NCI-H345 (cell line): Measurements from ENCODE around the gene RYK.
"Not testable (repeated sequence)": the region's sequence is repeated elsewhere in the genome, so short reads cannot be mapped to it uniquely, and the experiment has no call there.

ENCODE experiments used
- DNase-seq: peaks from one replicate; lab custom pipeline; 2025; lab: John Stamatoyannopoulos, UW

RYK gene

DNA sequence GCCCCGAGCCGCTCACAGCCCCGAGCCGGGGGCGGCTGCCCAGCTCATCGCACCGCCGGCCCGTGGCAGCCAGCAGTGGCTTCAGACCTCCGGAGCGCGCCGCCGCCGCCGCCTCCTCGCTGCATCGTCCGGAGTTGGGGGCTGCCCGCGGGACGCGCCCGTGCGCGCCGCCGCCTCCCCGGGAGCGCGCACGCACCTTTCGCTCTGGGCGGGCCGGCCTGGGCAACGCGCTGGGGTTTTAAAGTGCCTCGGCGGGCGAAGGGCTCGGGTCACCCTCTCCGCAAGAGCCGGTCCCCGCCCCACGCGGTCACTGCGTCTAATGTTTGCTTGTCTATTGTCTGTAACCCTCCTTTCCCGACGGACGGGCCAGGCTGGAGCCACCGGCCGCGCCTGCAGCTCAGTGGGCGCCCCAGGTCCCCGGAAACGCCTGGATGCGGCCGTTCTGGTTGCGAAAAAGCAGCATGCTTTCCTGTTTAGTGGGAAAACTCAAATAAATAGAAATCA is at the start of gene RYK:
Gene RYK (minus strand): TSS at position 143 of the 504 bp plus-strand sequence. CDS start 205 bp downstream, outside the sequence.
- DNase-seq, result peak; percentile 70

DNA sequence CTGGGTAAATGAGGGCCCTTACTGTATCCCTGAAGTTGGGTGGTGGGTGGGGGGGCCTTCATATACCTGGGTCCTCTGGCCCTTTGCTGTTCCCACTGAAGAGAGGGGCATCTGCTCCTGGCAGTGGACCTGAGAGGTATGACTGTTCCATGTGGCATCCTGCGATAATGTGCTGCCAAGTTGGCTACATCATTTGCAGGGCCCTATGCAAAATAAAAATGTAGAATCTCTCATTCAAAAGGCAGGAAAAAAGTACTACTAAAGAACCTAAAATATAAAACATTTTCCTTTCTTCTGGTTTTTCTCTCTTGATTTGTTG is 49.2 kb upstream of the RYK start:
- DNase-seq, result no peak

DNA sequence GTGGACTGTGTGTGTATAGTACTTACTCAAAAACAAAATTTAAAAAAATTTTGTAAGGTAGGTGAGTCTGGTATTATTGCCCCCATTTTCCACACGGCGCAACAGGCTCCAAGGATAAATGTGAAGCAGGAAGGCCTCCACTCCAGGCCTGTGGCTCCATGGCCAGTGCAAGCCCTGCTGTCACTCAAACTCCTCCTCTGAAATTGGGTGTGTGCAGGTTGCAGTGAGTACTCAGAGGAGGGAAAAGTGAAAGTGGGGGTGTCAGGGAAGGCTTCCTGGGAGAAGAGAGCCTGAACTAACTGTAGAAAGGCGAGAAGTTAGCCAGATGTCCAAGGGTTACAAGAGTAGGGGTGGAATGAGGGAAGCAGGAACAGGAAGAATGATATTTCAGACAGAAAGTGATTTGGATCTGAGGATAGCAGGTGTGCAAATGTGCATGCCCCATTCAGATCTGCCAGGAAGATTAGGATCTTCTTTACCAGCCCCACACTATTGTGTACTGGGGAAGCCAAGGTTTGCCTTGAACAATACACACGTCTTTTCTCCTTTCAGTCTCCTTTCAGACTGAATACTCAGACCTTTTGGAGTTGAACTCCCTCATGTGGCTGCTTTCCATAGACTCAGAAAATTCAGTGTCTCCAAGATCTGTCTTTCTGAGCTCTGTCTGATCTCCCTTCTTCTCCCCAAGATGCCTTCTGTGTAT is 48.7 kb upstream of the RYK start:
- DNase-seq, result no peak

DNA sequence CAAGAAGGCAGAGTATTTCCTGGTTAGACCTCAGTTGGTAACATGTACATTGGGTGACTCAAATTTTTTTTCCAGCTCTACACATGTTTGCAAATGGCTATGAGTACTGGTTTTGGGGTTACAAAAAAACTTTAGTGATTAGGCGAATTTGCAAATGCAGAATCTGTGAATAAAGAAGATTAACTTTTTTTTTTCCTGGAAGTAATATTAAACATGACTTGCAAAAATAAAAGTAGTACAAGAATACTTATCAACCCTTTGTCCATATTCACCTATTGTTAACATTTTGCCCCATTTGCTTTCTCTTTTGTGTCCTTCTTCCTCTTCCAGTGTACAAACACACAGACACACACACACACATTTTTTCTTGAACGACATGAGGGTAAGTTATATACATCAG is 47.6 kb upstream of the RYK start:
- DNase-seq, result no peak

DNA sequence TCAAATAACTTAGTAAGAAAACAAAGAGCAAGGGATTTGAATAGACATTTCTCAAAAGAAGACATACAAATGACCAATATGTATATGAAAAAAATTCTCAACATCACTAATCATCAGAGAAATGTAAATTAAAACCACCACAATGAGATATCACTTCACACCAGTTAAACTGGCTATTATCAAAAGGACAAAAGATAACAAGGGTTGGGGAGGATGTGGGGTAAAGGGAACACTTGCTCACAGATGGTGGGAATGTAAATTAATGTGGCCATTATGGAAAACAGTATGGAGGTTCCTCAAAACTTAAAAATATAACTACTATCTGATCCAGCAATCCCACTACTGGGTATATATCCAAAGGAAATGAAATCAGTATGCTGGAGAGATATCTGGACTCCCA is 46.0 kb upstream of the RYK start:
- DNase-seq, result no peak

DNA sequence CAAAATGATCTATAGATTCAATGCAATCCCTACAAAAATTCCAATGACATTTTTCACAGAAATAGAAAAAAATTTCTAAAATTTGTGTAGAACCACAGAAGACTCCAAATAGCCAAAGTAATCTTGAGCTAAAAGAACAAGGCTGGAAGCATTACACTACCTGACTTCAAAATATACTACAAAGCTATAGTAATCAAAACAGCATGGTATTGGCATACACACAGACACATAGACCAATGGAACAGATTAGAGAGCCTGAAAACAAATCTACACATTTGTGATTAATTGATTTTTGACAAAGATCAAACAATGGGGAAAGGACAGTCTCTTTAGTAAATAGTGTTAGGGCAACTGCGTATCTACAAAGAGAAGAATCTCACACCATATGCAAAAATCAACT is 45.3 kb upstream of the RYK start:
- no peak for DNase-seq

DNA sequence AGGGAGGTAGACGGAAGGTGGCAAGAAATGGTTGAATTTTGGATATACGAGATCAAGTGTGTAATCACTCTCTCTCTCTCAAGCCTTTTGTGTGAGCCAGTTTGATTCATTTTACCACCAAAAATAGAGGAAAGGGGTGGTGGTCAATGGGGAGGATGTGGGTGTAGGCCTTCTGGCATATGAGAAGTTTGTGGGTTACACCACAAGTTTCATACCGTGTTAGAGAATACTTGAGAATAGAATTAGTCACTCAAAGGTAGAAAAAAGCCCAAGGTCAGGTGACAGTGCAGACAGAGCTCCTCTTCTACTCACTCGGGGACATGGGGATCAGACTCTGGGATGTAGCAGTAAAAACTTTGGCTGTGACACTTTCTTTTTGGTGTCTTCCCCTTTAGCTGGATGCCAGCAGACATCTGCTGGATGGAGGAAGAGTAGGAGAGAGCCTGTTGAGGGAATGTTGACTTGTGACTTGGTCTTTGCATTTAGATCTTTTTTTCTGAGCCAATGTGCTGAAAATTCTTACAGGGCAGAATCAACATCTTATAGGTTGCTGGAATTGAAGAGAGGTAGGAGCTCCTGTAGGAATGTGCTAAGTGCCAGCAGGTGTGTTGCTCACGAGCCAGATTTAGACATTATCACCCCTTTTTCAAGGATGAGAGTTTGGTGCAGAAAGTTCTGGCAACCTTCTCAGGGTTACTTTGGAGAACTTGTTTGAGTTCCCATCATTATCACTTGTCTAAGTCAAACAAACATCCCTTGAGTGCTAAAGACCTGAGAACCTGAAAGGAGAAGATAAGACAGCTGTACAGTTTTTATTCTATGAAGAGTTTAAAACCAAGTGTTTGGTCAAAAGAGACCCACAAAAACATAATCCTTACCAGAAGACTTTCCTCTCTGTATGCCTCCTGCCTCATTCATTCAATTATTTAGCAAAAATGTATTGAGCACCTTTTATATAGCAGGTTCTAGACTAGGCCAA is 43.9 kb upstream of the RYK start:
- DNase-seq, result no peak

DNA sequence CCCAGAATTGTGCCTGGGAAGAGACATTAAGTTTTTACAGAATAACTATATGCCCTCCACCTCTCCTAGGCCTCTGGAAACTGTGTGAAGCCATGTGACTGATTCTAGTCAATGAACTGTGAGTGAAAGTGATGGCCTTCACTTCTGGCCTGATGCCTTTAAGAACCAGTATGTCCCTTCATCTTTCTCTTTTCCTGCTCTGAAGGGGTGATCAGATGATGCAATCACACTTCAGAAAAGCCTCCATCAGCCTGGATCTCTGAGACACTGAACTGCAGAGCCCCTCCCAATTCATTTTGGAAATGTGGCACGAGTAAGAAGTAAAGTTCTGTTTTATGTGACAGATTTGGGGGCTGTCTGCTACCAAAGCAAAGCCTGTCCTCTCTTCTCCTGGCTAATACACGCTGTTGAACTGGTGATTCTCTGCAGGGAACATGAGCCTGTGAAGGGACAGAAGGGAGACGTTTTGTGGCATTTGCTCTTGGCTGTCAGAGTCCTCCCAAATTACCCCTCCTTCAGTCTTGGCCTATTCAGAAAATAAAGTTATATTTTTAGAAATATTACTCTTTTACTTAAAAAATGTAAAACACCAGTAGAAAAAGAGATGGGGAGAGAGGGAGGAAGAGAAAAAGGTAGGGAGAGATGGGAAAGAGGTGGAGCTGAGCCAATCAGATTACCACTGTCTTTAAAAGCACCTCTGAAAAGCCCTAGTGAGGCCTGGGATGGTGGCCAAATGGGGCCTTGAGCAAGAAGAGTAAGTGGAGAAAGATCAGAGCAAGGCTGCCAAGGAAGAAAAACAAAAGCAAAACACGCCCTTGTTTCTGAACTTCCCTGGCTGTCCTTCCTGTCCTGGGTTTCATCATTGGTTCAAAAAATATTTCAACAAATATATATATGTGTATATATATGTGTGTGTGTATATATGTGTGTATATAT is 40.9 kb upstream of the RYK start:
- no peak for DNase-seq

DNA sequence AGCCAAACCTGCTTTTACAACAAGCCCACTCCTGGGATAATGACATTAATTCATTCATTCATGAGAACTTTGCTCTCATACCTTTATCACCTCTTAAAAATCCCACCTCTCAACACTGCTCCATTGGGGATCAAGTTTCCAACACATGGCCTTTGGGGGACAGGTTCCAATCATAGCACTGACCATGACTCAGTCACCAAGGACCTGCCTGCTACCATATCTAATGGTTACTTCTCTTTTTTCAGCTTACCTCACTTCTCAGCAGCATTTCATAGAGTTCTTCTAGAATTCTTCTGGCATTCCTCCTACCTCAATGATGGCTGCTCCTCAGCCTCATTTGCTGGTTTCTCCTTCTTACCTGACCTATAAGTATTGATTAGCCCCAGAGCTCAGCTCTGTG is 36.9 kb upstream of the RYK start:
- DNase-seq, result no peak

DNA sequence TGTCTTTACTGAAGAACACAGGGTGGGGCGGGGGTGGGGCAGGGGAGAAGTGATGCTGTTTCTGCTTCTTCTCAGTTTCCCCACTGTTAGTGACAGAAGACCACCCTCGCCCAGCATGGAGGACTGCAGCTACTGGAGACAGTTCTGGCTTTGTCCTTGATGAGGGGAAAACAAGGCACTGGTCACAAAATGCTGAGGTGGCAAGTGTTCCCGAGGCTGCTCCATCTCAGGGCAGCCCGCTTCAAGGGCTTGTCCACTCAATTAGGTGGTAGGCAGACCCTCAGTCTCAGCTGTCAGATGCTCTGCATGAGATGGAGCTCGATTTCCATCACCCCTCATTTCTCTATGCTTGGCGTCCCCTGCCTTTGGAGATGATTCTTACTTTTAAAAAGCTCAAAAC is 33.8 kb upstream of the RYK start:
- no peak for DNase-seq

DNA sequence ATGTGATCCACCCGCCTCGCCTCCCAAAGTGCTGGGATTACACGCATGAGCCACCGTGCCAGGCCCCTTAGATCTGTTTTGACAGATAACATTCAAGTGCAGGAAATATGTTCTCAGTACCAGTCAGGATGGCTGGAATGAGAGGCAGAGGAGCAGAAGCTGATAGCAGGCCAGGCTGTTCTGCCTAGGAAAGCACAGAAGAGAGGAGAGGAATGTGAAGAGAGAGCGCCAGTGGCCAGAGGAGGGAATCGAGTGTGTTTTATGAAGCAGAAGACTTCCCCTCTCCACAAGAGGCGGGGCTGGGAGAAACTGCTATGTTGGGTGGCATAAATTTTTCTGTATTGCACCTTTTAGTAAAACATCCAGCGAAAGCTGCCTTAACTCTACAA is 32.0 kb upstream of the RYK start:
- no peak for DNase-seq

DNA sequence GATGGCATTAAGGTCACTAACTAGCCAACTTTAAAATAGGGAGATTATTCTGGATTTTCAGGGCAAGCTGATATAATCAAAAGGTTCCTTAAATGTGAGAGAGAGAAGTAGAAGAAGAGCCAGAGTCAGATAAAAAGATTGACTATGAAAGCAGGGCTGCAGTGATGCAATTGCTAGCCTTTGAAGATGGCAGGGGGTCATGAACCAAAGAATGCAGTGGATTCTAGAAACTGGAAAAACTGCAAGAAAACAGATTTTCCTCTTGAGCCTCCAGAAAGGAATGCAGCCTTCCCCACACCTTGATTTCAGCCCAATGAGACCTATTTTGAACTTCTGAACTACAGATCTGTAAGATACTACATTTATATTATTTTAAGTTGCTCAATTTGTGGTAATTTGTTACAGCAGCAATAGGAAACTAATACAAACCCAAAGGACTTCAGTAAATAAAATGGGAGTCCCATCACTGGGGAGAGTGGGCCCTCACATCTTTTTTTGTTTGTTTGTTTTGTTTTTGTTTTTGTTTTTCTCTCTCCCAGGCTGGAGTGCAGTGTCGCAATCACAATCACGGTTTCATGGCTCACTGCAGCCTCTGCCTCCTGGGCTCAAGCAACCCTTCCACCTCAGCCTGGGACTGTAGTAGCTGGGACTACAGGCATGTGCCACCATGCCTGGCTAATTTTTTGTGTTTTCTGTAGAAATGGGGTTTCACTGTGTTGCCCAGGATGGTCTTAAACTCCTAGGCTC is 31.4 kb upstream of the RYK start:
- DNase-seq, result no peak

DNA sequence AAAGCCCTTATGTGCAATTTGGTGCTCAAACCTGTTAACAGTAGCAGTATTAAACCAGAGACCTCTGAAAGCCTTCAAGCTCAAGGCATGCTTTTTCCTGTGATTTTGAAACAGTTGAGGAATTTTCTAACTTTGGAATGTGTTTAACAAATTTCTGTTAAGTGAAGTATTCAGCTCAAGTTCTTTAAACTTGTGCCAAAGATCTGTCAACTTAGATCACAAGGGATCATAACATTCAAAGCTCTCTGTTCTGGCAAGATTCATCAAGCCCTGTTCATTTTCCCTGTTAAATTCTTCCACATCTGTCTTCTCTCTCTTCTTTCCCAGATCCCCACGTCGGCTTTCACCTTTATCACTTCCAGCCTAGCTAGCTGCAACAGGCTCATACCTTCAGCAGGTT is 28.8 kb upstream of the RYK start:
- DNase-seq, result no peak

DNA sequence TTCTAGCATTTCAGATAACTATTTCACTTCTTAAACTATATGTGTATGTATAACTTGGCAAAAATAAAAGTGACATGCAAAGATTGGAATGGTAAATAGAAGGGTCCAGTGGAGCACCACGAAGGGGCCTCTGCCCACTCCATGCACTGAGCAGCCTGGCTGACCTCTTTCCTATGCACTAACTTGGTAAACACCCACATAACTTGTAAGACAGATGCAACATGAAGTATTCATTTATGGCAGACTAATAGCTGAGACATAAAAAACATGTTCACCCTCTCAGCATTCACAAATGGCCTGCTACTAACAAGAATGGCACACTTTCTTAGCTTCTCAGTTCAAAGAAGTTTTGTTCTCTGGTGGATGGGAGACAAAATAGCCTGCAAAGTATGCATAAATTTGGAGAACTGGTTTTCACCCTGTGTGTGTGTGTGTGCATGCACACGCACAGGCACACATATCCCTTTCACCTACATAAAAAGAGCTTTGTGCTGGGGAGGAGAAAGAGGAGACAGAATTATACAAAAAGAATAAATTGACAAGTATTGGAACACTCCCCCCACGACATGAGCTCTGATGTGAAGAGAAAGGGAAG is 26.5 kb upstream of the RYK start:
- DNase-seq, result no peak

DNA sequence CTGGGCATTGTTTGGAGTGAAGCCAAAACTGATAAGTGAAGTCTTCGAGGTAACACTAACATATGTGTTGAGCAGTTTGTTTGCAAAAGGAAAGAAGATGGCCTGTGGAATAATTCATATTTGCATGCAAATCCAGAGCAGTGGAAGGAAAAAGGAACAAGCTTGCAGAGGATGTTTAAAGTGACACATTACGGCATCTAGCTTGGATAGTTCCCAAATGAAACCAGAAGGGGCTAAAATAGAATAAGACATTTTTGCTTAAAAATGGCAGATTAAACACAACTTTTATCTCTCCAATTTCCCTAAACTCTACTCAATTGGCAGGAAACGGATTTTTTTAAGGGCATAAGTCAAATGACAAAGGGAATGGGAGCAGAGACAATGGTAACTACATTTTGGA is 25.4 kb upstream of the RYK start:
- DNase-seq, result no peak

DNA sequence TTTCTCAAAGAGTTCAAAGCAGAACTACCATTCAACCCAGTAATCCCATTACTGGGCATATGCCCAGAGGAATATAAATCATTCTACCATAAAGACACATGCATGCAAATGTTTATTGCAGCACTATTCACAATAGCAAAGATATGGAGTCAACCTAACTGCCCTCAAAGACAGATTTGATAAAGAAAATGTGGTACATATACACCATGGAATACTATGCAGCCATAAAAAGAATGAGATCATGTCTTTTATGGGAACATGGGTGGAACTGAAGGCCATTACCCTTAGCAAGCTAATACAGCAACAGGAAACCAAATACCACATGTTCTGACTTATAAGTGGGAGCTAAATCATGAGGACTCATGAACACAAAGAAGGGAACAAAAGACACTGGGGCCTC is 24.5 kb upstream of the RYK start:
- not testable (repeated sequence) for DNase-seq

DNA sequence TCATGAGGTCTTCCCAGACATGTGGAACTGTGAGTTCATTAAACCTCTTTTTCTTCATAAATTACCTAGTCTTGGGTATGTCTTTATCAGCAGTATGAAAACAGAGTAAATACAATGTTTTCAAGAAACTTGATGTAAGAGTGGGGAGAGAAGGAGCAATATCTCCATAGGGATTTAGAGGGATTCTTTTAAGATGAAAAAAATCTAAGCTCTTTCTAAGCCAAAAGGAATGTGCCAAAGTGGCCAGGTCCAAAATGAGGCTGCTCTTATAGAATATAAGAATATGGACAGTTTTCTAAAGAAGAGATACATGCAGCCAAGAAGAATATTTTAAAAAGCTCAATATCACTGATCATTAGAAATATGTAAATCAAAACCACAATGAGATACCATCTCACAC is 23.9 kb upstream of the RYK start:
- no peak for DNase-seq

DNA sequence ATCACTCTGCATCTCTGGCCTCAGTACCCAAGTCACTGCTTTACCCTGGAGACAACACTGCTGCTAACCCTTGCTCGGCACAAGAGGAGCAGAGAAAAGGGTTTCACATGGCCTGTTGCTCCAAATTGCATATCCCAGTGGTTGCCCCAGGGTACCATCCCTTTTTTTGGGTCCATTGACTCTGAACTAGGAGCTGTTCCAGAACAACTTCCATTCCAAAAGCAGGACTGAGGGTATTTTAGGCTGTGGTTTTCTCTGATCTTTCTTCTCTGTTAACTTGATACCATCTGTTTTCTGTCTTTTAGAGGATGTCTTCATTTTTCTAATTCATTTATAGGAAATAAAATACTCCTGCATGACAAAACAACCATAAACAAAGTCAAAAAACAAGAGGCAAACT is 17.3 kb upstream of the RYK start:
- no peak for DNase-seq

DNA sequence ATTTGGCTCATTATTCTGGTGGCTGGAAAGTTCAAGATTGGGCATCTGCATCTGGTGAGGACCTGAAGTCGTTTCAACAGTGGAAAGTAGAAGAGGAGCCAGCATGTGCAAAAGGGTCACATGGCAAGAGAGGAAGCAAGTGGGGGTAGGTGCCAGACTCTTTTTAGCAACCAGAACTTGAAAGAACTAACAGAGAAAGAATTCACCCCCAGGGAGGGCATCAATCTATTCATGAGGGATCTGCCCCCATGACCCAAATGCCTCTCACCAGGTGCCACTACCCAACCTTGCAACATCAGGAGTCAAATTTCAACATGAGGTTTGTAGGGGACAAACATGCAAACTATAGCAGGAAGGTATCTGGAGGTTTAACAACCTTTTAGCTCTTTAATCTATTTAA is 10.3 kb upstream of the RYK start:
- DNase-seq, result no peak

DNA sequence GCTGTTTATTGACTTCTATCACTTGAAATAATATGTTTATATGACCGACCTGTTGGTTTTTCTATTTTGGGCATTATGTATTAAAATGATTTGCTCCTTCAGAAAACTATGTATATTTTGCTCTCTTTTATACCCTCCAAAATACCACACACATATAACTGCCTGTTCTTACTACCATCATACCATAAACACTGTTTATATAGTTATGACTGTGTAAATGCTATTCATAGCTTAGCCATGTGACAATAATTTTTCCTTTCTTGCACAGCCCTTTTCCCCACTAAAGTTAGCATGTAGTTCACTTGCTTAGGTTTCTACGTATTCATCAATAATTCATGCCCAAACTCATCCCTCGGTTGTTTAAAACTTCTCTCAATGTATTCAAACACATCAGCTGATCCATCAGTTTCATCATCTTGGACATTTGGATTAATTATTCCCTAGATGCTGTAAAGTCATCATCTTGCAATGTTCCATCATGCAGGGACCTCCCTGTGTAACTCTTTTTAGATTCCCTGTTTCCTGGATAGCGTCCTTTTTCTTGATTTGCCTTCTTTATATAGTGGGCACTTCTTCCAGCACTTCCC is 8.2 kb upstream of the RYK start:
- DNase-seq, result no peak

DNA sequence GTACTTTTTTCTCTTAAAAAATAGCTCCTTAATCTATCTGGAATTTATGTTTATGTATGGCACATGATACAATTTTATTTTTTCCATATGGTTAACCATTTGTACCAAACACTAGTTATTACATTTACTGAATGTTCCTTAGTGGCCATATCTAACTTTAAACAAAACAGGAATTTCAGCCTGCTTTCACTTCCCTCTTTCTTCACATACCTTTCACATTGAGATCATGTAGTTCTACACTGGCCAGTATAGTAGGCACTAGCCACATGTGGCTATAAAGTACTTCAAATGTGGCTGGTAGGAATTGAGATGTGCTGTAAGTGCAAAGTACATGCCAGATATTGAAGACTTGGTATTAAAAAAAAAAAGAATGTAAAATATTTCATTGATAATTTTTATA is 4.7 kb upstream of the RYK start:
- no peak for DNase-seq
